ENCODE results near the gene DENND4C.
A peak's percentile ranks its signal among the peaks of the same experiment; 100 is the strongest.
"Not testable (repeated sequence)": the region's sequence is repeated elsewhere in the genome, so short reads cannot be mapped to it uniquely, and the experiment has no call there.

DENND4C gene

DNA sequence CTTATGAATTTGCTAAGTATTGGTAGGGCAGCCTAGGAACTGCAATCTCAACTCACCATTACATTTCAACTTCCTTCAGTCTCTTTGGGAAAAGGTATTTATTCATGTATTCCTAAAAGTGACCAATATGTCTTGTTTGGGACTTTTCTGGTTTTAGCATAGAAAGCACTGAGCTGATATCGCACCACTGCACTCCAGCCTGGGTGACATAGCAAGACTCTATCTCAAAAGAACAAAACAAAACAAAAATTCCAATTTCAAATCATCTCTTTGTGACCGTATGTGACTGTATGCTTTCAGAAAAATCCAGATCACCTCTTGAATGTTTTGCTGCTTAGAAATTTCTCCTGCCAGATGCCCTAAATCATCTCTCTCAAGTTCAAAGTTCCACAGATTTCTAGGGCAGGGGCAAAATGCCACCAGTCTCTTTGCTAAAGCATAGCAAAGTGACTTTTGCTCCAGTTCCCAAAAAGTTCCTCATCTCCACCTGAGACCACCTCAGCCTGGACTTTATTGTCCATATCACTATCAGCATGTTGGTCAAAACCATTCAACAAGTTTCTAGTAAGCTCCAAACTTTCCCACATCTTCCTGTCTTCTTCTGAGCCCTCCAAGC, 37.0 kb upstream of the DENND4C start:
- H3K4me3 ChIP-seq (ENCODE audit: low read length in 2 of 2); H3K27me3 ChIP-seq (ENCODE audit: control insufficient read depth in 2 of 2, insufficient read depth in 2 of 2, low read length in 2 of 2); H3K9ac ChIP-seq (ENCODE audit: low read depth in 1 of 2, low read length in 2 of 2); H3K27ac ChIP-seq (ENCODE audit: low read depth in 2 of 2, low read length in 2 of 2); H3K36me3 ChIP-seq (ENCODE audit: control insufficient read depth in 2 of 2, insufficient read depth in 2 of 2, low read length in 2 of 2); H3K9me3 ChIP-seq (ENCODE audit: control insufficient read depth in 2 of 2, low read length in 2 of 2); H3K4me1 ChIP-seq (ENCODE audit: control insufficient read depth in 2 of 2, insufficient read depth in 2 of 2, low read length in 2 of 2): not testable (repeated sequence)

GRCh38 chr9:19198406-19198805, 32.1 kb upstream of the DENND4C start:
- no peak overlapping the region for H3K4me3 ChIP-seq (ENCODE audit: low read length in 2 of 2)
- no peak overlapping the region for H3K9ac ChIP-seq (ENCODE audit: low read depth in 1 of 2, low read length in 2 of 2)
- H3K36me3 ChIP-seq (ENCODE audit: control insufficient read depth in 2 of 2, insufficient read depth in 2 of 2, low read length in 2 of 2), result no peaks in the 10 kb centered on the region
- H3K27me3 ChIP-seq (ENCODE audit: control insufficient read depth in 2 of 2, insufficient read depth in 2 of 2, low read length in 2 of 2), result no peaks in the 10 kb centered on the region
- H3K27ac ChIP-seq (ENCODE audit: low read depth in 2 of 2, low read length in 2 of 2), result no peak overlapping the region
- H3K4me1 ChIP-seq (ENCODE audit: control insufficient read depth in 2 of 2, insufficient read depth in 2 of 2, low read length in 2 of 2), result peaks cover 2 to 11% of the 10 kb centered on the region in 2 donors
- no peaks in the 10 kb centered on the region for H3K9me3 ChIP-seq (ENCODE audit: control insufficient read depth in 2 of 2, low read length in 2 of 2)

DNA sequence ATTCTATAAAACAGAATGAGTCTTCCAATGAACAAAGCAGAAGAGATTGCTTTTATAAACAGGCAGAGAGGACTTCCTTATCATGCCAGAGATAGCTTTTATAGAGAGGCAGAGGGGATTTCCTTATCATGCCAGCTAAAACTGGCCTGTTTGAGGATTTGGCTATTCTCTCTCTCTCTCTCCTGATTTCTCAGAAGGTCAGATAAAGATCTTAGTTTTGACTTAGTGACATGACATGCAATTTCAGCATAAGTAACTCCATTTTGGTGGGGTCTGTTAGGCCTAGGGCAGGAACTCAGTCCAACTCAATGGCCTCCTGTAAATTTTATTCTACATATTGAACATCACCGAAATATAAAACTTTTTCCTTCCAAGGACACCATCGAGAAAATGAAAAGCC, 31.5 kb upstream of the DENND4C start:
- no peak overlapping the region for H3K27ac ChIP-seq (ENCODE audit: low read depth in 2 of 2, low read length in 2 of 2)
- no peaks in the 10 kb centered on the region for H3K36me3 ChIP-seq (ENCODE audit: control insufficient read depth in 2 of 2, insufficient read depth in 2 of 2, low read length in 2 of 2)
- H3K9ac ChIP-seq (ENCODE audit: low read depth in 1 of 2, low read length in 2 of 2), result no peak overlapping the region
- H3K4me1 ChIP-seq (ENCODE audit: control insufficient read depth in 2 of 2, insufficient read depth in 2 of 2, low read length in 2 of 2), result peaks cover 2 to 11% of the 10 kb centered on the region in 2 donors
- H3K27me3 ChIP-seq (ENCODE audit: control insufficient read depth in 2 of 2, insufficient read depth in 2 of 2, low read length in 2 of 2), result no peaks in the 10 kb centered on the region
- H3K4me3 ChIP-seq (ENCODE audit: low read length in 2 of 2), result no peak overlapping the region
- H3K9me3 ChIP-seq (ENCODE audit: control insufficient read depth in 2 of 2, low read length in 2 of 2), result no peaks in the 10 kb centered on the region

DNA sequence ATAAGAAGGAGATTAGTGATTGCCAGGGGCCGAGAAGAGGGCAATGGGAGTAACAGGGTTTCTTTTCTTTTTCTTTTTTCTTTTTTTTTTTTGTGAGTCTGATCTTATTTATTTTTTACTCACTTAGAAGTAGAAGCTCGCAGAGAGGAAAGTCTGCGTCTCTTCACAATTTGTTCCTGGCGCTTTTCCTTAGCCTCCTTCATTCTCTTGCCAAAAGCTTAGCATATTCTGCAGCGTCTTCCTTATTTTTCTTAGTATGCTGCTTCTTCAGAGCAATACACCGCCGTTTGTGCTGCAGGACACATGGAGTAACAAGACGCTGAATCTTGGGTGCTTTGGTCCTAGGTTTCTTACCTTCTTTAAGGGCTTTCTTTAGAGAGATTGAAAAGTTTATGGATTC, 30.3 kb upstream of the DENND4C start:
- Histone ChIP-seq H3K36me3 (ENCODE audit: control insufficient read depth in 2 of 2, insufficient read depth in 2 of 2, low read length in 2 of 2) (no peaks in the 10 kb centered on the region), H3K9ac (ENCODE audit: low read depth in 1 of 2, low read length in 2 of 2) (no peak overlapping the region), H3K27ac (ENCODE audit: low read depth in 2 of 2, low read length in 2 of 2) (no peak overlapping the region), H3K4me3 (ENCODE audit: low read length in 2 of 2) (no peak overlapping the region), H3K27me3 (ENCODE audit: control insufficient read depth in 2 of 2, insufficient read depth in 2 of 2, low read length in 2 of 2) (no peaks in the 10 kb centered on the region), H3K9me3 (ENCODE audit: control insufficient read depth in 2 of 2, low read length in 2 of 2) (no peaks in the 10 kb centered on the region), H3K4me1 (ENCODE audit: control insufficient read depth in 2 of 2, insufficient read depth in 2 of 2, low read length in 2 of 2) (peaks cover 2 to 11% of the 10 kb centered on the region in 2 donors)

GRCh38 chr9:19201899-19202891, 28.3 kb upstream of the DENND4C start:
- Histone ChIP-seq H3K27ac (ENCODE audit: low read depth in 2 of 2, low read length in 2 of 2) (peak overlapping the region; percentile 60 to 61), H3K9me3 (ENCODE audit: control insufficient read depth in 2 of 2, low read length in 2 of 2) (no peaks in the 10 kb centered on the region), H3K9ac (ENCODE audit: low read depth in 1 of 2, low read length in 2 of 2) (no peak overlapping the region), H3K4me3 (ENCODE audit: low read length in 2 of 2) (peak overlapping the region in 1 of 2 donors; percentile 8), H3K27me3 (ENCODE audit: control insufficient read depth in 2 of 2, insufficient read depth in 2 of 2, low read length in 2 of 2) (no peaks in the 10 kb centered on the region), H3K4me1 (ENCODE audit: control insufficient read depth in 2 of 2, insufficient read depth in 2 of 2, low read length in 2 of 2) (peaks cover 2 to 11% of the 10 kb centered on the region in 2 donors), H3K36me3 (ENCODE audit: control insufficient read depth in 2 of 2, insufficient read depth in 2 of 2, low read length in 2 of 2) (no peaks in the 10 kb centered on the region)

DNA sequence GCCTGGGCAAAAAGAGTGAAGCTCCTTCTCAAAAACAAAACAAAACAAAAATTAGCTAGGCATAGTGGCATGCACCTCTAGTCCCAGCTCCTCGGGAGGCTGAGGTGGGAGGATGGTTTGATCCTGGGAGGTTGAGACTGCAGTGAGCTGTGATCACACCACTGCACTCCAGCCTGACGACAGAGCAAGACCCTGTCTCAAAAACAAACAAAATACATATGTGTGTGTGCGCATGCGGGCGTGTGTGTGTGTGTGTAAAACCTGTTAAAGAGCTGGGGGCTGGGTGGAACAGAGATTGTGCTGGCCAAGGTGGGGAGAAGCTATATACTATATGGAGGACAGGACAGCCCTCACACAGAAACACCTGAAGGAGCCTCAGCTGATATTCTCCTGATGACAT, 27.4 kb upstream of the DENND4C start:
- H3K4me3 ChIP-seq (ENCODE audit: low read length in 2 of 2), result no peak overlapping the region
- H3K36me3 ChIP-seq (ENCODE audit: control insufficient read depth in 2 of 2, insufficient read depth in 2 of 2, low read length in 2 of 2), result no peaks in the 10 kb centered on the region
- H3K9me3 ChIP-seq (ENCODE audit: control insufficient read depth in 2 of 2, low read length in 2 of 2), result no peaks in the 10 kb centered on the region
- H3K27me3 ChIP-seq (ENCODE audit: control insufficient read depth in 2 of 2, insufficient read depth in 2 of 2, low read length in 2 of 2), result no peaks in the 10 kb centered on the region
- no peak overlapping the region for H3K9ac ChIP-seq (ENCODE audit: low read depth in 1 of 2, low read length in 2 of 2)
- H3K4me1 ChIP-seq (ENCODE audit: control insufficient read depth in 2 of 2, insufficient read depth in 2 of 2, low read length in 2 of 2), result peaks cover 2 to 11% of the 10 kb centered on the region in 2 donors
- no peak overlapping the region for H3K27ac ChIP-seq (ENCODE audit: low read depth in 2 of 2, low read length in 2 of 2)

DNA sequence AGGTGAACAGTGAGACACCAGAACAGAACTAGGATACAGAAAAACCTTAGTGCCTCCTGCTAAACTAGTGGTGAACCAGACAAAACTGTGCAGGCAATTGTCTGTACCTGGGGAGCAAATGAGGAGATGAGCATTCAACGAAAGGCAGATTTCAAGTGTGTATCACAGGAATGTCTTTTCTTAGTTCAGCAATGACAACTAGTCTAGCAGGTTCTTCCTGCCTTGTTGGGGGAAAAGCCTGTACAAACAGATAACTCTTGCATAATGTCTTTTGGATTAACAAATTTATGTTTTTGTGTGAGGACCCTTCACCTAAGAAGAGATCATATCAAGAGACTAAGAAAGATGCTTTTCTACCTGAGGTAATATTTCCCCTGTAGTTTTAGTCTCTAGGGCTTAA, 21.8 kb upstream of the DENND4C start:
- Histone ChIP-seq H3K9me3 (ENCODE audit: control insufficient read depth in 2 of 2, low read length in 2 of 2) (no peaks in the 10 kb centered on the region), H3K27ac (ENCODE audit: low read depth in 2 of 2, low read length in 2 of 2) (no peak overlapping the region), H3K27me3 (ENCODE audit: control insufficient read depth in 2 of 2, insufficient read depth in 2 of 2, low read length in 2 of 2) (no peaks in the 10 kb centered on the region), H3K9ac (ENCODE audit: low read depth in 1 of 2, low read length in 2 of 2) (no peak overlapping the region), H3K4me3 (ENCODE audit: low read length in 2 of 2) (no peak overlapping the region), H3K4me1 (ENCODE audit: control insufficient read depth in 2 of 2, insufficient read depth in 2 of 2, low read length in 2 of 2) (no peaks in the 10 kb centered on the region), H3K36me3 (ENCODE audit: control insufficient read depth in 2 of 2, insufficient read depth in 2 of 2, low read length in 2 of 2) (no peaks in the 10 kb centered on the region)

GRCh38 chr9:19209188-19209587, 21.3 kb upstream of the DENND4C start:
- Histone ChIP-seq H3K27me3 (ENCODE audit: control insufficient read depth in 2 of 2, insufficient read depth in 2 of 2, low read length in 2 of 2) (no peaks in the 10 kb centered on the region), H3K9me3 (ENCODE audit: control insufficient read depth in 2 of 2, low read length in 2 of 2) (no peaks in the 10 kb centered on the region), H3K9ac (ENCODE audit: low read depth in 1 of 2, low read length in 2 of 2) (no peak overlapping the region), H3K36me3 (ENCODE audit: control insufficient read depth in 2 of 2, insufficient read depth in 2 of 2, low read length in 2 of 2) (no peaks in the 10 kb centered on the region), H3K27ac (ENCODE audit: low read depth in 2 of 2, low read length in 2 of 2) (no peak overlapping the region), H3K4me1 (ENCODE audit: control insufficient read depth in 2 of 2, insufficient read depth in 2 of 2, low read length in 2 of 2) (no peaks in the 10 kb centered on the region), H3K4me3 (ENCODE audit: low read length in 2 of 2) (no peak overlapping the region)

DNA sequence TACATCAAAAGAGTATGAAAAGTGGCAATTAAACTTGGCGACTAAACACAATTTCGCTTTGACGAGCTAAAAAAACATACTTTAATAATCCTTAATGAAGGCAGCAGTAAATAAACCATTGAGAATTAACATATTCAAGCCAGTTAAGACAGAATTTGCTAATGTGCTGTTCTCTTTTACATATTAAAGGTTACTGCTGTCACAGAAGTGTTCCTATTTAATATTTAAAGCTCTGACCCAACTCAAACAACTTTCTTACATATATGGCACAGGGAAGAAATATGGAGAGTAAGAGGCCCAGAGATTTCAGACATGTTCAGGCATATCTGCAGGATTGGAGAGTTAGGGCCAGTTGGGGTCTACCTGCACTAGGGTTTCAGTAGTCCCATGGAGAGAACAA, 16.7 kb upstream of the DENND4C start:
- Histone ChIP-seq H3K9me3 (ENCODE audit: control insufficient read depth in 2 of 2, low read length in 2 of 2) (no peaks in the 10 kb centered on the region), H3K36me3 (ENCODE audit: control insufficient read depth in 2 of 2, insufficient read depth in 2 of 2, low read length in 2 of 2) (no peaks in the 10 kb centered on the region), H3K27ac (ENCODE audit: low read depth in 2 of 2, low read length in 2 of 2) (no peak overlapping the region), H3K4me1 (ENCODE audit: control insufficient read depth in 2 of 2, insufficient read depth in 2 of 2, low read length in 2 of 2) (no peaks in the 10 kb centered on the region), H3K27me3 (ENCODE audit: control insufficient read depth in 2 of 2, insufficient read depth in 2 of 2, low read length in 2 of 2) (no peaks in the 10 kb centered on the region), H3K9ac (ENCODE audit: low read depth in 1 of 2, low read length in 2 of 2) (no peak overlapping the region), H3K4me3 (ENCODE audit: low read length in 2 of 2) (no peak overlapping the region)

- no peak overlapping the region for H3K27ac ChIP-seq (ENCODE audit: low read depth in 2 of 2, low read length in 2 of 2)
- no peaks in the 10 kb centered on the region for H3K36me3 ChIP-seq (ENCODE audit: control insufficient read depth in 2 of 2, insufficient read depth in 2 of 2, low read length in 2 of 2)
- no peak overlapping the region for H3K9ac ChIP-seq (ENCODE audit: low read depth in 1 of 2, low read length in 2 of 2)
- H3K4me3 ChIP-seq (ENCODE audit: low read length in 2 of 2), result no peak overlapping the region
- no peaks in the 10 kb centered on the region for H3K4me1 ChIP-seq (ENCODE audit: control insufficient read depth in 2 of 2, insufficient read depth in 2 of 2, low read length in 2 of 2)
- H3K27me3 ChIP-seq (ENCODE audit: control insufficient read depth in 2 of 2, insufficient read depth in 2 of 2, low read length in 2 of 2), result no peaks in the 10 kb centered on the region
- no peaks in the 10 kb centered on the region for H3K9me3 ChIP-seq (ENCODE audit: control insufficient read depth in 2 of 2, low read length in 2 of 2)
Measured at GRCh38 chr9:19216466-19216865, 14.0 kb upstream of the DENND4C start.
